Germinal center (tissue), 1 donor: ENCODE results near the gene NHLRC4.

ENCODE experiments used
- DNase-seq: peaks from one replicate; pipeline ENCODE4 v3.0.0; 2012; ENCODE audit warnings: mixed read lengths, low spot score

The NHLRC4 gene

GRCh38 chr16:530111-530817, 36.5 kb upstream of the NHLRC4 start:
- no peak for DNase-seq

- no peak for DNase-seq
Observed at GRCh38 chr16:531494-532125, 35.2 kb upstream of the NHLRC4 start.

GRCh38 chr16:533391-534123, 33.2 kb upstream of the NHLRC4 start:
- DNase-seq = no peak

DNA sequence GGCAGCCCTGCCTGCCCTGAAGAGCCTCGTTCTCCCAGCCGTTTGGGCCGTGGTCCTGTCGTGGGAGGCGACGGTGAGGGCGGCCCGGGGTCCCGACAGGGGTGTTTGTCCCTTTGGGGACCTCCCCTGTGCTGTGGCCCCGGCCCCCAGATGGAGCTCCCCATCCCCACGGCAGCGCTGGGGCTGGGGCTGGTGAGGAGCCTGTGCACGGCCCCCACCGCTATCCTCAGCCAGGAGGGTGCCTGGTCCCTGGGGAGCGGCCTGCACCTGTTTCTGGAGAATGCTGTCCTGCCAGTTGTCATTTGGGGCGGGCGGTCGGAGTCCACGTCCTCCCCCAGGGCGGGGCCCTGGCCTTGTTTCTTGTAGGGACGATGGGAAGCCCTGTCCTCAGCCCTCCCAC, 32.7 kb upstream of the NHLRC4 start:
- no peak for DNase-seq

DNA sequence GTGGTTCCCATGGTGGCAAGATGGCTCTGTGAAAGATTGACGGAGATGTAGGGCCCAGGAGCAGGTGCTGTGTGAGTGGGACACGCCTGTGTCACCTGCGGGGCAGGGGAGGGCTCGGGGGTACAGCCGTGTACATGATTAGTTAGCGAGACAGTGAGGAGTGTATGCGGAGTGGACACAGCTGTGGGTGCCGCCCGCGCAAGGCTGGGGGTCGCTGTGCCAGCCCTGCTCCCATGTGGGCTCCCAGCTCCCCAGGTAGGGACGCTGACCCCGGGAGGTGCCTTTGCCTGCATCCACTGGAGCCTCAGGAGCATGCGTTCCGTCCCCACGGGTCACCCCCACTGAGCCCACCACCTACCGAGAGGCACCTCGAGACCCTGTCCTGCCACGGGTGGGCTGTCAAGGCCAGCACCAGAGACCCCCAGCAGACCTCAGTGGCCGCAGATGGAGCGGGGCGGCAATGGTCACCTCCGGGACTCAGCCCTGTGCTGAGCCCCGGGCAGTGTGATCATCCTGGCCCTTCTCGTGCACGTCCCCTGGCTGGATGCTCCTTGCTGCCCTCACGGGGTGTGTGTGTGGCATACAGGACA, 31.9 kb upstream of the NHLRC4 start:
- no peak for DNase-seq

DNA sequence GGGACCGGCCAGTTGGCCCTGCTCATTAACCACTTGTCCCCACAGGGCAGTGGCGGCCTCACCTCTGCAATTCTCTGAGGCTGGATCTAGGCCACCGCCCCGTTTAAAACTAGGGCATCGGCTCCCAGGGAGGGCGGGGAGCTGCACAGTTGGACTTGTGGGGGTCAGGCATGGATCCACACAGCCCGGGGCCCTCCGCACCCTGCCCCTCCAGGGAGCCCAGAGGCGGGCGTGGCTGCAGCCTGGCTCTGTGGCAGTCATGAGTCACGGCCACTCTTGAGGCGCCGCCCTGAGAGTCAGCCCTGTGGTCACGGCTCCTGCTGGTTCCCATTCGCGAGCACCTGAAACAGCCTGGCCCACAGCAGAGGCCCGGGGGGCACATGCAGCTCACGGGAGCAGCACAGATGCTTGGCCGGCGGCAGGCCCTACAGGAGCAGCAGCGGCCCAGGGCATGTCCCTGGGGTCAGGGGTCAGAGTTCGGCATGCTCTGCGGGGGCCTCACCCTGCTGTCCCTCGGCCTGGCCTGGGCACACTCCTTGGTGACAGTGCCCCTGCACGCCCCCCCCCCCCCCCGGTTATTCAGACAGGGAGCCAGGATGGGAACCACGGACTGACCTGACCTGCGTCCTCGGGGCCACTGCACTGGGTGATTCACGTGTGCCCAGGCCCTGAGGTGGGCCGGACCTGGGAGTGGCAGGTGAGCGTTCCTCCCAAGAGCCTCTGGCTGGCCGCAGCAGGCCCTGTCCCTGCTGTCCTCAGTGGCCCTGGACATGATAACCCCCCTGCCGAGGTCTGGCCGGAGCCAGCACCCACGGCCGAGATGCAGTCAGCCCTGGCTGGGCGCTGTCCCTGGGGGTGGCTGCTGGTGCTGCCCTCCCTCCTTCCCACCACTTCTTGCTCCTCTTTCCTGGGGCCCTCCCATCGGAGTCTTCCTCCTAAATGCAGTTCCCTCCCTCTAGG, 31.1 kb upstream of the NHLRC4 start:
- DNase-seq = no peak

- no peak for DNase-seq
Observed at GRCh38 chr16:536746-537145, 30.1 kb upstream of the NHLRC4 start.

DNA sequence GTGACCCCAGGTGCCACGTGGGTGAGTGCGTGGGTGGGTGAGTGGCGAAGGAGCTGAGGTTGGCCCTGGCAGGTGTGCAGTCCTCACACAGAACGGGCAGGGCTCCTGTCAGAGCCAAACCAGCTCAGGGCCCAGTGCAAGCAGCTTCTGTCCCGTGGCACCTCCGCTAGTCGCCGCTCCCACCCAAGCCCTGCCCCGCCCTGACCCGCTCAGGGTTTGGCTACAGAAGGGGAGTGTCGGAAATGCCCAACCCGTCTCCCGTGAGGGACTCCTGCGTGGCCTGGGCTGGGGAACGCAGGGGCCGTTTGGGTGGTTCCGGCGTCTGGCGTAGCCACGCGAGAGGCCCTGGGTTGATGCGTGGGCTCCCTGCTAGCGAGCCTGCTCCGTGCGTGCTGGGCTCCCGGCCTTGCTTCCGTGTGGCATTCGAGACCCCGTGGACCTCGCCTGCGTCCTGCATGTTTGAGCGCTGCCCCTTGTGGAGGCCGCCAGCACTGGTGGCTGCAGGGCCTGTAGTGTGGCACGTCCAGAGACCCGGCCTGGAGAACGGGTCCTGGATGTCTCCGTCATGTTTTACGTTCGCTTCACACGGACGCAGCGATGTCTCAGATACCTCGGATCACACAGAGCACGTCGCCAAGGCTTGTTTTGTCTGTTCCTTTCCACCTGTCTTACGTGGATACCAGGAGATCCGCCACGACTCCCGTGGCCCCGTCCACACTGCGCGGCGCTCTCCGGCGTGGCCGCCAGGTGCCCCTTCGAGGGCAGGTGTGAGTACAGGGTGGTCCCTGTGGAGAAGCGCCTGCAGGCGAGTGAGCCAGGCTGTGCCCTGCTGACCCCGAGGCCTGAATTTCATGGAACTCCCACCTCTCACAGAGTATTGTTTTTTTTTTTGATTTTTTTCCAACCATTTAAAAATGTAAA, 29.1 kb upstream of the NHLRC4 start:
- no peak for DNase-seq

- DNase-seq = no peak
Observed at GRCh38 chr16:539901-540530, 26.8 kb upstream of the NHLRC4 start.

DNA sequence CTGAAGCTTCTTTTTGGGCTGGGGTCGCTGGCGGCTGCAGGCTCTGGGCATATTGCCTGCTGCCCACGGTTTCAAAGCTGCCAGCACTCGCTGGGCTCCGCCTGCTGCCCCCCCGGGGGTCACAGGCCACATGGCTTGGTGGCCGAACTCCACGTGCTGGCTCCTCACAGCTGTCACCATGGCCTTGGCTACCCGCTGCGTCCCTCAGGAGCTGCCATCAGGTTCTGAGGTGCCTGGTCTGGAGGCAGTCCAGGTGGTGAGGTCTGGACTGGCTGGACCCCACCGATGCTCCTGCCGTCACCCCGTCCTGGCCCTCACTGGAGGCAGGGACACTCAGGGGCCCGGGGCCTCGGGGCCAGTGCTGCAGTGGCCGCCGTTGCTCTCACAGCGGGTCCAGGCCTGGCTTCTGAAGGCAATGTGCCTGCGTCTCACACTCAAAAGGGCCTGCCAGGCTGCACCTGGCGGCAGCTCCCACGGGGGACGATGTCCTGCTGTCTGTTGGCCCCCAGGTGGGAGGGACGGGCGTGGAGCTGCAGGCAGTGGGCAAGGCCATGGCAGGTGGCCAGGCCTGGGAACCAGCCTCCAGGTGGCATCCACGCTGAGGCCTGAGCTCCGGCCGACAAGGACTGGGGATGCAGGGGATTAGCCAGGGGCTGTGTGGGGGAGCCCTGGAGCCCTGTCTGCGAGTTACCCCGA, 26.0 kb upstream of the NHLRC4 start:
- DNase-seq = no peak

GRCh38 chr16:543301-544164, 23.3 kb upstream of the NHLRC4 start:
- no peak for DNase-seq

GRCh38 chr16:544517-544916, 22.3 kb upstream of the NHLRC4 start:
- no peak for DNase-seq

- DNase-seq = no peak
Observed at GRCh38 chr16:546909-547770, 19.7 kb upstream of the NHLRC4 start.

DNA sequence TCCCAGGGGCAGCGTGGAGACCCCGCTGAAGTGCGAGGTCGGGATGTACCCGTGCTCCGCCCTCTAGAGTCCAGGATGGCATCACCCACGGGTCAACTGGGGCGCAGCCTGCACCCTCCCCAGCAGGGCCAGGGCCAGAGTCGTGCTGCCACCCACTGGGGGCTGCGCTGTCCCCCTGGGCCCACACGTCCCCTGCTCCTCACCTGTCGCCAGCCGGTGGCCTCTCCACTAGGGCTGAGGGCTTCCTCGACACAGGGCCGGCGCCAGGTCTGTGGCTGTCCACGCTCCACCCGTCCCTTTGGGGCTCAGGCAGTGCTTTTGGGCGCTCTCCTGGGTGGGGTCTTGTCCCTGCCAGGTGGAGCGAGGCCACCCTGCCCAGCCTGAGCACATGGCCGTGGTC, 18.2 kb upstream of the NHLRC4 start:
- DNase-seq = no peak

DNA sequence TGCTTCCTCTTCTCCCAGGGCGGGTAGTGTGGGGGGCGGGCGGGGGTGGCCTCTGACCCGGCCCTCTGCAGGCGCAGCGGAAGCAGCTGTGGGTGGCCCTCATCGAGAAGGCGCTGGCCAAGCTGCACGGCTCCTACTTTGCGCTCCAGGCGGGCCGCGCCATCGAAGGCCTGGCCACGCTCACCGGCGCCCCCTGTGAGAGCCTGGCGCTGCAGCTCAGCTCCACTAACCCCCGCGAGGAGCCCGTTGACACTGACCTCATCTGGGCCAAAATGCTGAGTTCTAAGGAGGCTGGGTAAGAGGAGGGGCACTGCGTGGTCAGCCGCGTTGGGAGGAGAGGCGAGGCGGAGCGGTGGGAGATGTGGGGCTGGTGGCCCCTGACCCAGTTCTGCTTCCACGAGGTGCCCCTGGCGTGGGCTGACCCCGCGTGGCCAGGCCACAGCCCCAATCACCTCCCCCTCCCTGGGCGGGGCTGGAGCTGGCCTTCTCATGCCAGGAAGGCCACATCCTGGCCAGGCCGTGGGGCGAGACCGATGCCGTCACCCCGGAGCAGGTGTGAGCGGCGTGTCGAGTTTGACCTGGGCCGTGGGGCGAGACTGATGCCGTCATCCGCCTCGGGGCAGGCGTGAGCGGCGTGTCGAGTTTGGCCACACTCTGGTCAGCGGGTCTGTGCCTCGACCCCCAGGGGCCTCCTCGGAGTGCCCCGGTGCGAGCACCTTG, 17.1 kb upstream of the NHLRC4 start:
- no peak for DNase-seq

DNA sequence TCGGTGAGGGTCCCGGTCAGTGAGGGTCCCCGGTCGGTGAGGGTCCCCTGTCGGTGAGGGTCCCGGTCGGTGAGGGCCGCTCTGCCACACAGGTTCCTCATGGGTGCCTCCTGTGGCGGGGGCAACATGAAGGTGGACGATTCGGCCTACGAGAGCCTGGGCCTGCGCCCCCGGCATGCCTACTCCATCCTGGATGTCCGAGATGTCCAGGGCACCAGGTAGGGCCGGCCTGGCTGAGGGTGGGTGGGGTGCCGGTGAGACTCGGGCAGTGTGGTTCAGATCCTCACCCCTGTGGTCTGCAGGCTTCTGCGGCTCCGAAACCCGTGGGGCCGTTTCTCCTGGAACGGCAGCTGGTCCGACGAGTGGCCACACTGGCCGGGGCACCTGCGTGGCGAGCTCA, 15.6 kb upstream of the NHLRC4 start:
- DNase-seq = no peak

DNA sequence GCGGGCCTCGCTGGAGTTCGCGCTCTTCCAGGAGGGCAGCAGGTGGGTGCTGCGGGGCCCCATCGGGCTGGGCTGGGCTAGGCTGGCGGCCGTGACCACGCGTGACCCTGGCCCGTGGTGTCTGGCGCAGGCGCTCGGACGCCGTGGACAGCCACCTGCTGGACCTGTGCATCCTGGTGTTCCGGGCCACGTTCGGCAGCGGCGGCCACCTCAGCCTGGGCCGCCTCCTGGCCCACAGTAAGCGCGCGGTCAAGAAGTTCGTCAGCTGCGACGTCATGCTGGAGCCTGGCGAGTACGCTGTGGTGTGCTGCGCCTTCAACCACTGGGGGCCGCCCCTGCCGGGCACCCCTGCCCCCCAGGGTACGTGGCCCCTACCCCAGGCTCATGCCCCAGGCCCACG, 14.6 kb upstream of the NHLRC4 start:
- DNase-seq = no peak
